Measurements from ENCODE around the gene RNF17. TPM values are rescaled to one million over a fixed set of nuclear protein-coding genes. Genes with fewer than 3 reads are reported as not detected.

RNF17 gene
- total RNA-seq, 1 experiment from 2014 or later = not detected

- ATAC-seq = no peak
- Histone ChIP-seq H3K9me3 (ENCODE audit: control insufficient read depth in 1 of 2, insufficient read depth in 1 of 2, low read depth in 1 of 2, low read length in 2 of 2) (no peaks in the 10 kb centered on the region), H3K79me2 (ENCODE audit: insufficient read depth, low read length) (no peaks in the 10 kb centered on the region), H3K9me2 (ENCODE audit: insufficient read depth) (no peaks in the 10 kb centered on the region), H3K4me3 (replicated peaks in 1 of 2; ENCODE audit: low read depth in 1 of 2, low read length in 2 of 2) (no peak overlapping the region), H3K4me1 (ENCODE audit: control insufficient read depth in 1 of 2, insufficient read depth in 2 of 2, low read length in 2 of 2) (peaks cover 0 to 7% of the 10 kb centered on the region in 2 experiments; a peak in 1 of 4 replicates), H3K4me2 (ENCODE audit: low read length) (no peak overlapping the region), H4K20me1 (ENCODE audit: insufficient read depth) (no peaks in the 10 kb centered on the region), H3K9ac (ENCODE audit: low read length) (no peak overlapping the region), H3K27ac (ENCODE audit: low read depth, low read length) (no peak overlapping the region), H3K27me3 (ENCODE audit: insufficient read depth, low read length) (no peaks in the 10 kb centered on the region), H3K36me3 (ENCODE audit: control insufficient read depth in 1 of 2, insufficient read depth in 2 of 2, low read length in 2 of 2) (no peaks in the 10 kb centered on the region), H2AFZ (ENCODE audit: low read depth, low read length, poor library complexity, severe bottlenecking) (no peak overlapping the region)
- ChIA-PET POLR2A (no interaction called here), RAD21 (ENCODE audit: low non-redundant PET in 1 of 2, low total read pairs in 2 of 2, uncharacterized antibody in 2 of 2, unreplicated experiment in 2 of 2) (no interaction called here), CTCF (no interaction called here)
- TF ChIP-seq ZNF274 (IDR thresholded peaks at IDR 0.05; ENCODE audit: low read depth, low read length) (no peak), ELF1 (IDR thresholded peaks at IDR 0.05; ENCODE audit: borderline replicate concordance, low read depth) (no peak), ZFX (IDR thresholded peaks at IDR 0.05) (no peak), POLR2AphosphoS5 (IDR thresholded peaks at IDR 0.05; ENCODE audit: low read depth, low read length) (no peak)
- TF ChIP-seq, protein P1, sequence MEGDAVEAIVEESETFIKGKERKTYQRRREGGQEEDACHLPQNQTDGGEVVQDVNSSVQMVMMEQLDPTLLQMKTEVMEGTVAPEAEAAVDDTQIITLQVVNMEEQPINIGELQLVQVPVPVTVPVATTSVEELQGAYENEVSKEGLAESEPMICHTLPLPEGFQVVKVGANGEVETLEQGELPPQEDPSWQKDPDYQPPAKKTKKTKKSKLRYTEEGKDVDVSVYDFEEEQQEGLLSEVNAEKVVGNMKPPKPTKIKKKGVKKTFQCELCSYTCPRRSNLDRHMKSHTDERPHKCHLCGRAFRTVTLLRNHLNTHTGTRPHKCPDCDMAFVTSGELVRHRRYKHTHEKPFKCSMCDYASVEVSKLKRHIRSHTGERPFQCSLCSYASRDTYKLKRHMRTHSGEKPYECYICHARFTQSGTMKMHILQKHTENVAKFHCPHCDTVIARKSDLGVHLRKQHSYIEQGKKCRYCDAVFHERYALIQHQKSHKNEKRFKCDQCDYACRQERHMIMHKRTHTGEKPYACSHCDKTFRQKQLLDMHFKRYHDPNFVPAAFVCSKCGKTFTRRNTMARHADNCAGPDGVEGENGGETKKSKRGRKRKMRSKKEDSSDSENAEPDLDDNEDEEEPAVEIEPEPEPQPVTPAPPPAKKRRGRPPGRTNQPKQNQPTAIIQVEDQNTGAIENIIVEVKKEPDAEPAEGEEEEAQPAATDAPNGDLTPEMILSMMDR (IDR thresholded peaks at IDR 0.05 in 2 of 3, conservative IDR thresholded peaks at IDR 0.05 in 1 of 3; ENCODE audit: borderline replicate concordance in 1 of 3, insufficient read depth in 1 of 3, low read depth in 2 of 3, low read length in 2 of 3) = no peak
- BruUV-seq (replicated peaks) = no TSS peak
- intact Hi-C loops (cut with micrococcal nuclease) = no loop called here
- no peak for DNase-seq (ENCODE audit: low read depth, low spot score)
Observed at GRCh38 chr13:24745516-24745860, 18.5 kb upstream of the RNF17 start.

GRCh38 chr13:24745861-24746617, 17.9 kb upstream of the RNF17 start:
- H3K9ac ChIP-seq (ENCODE audit: low read length) = no peak overlapping the region
- no peaks in the 10 kb centered on the region for H3K9me2 ChIP-seq (ENCODE audit: insufficient read depth)
- ATAC-seq (no peak), DNase-seq (ENCODE audit: low read depth, low spot score) (no peak)
- no TSS peak for BruUV-seq (replicated peaks)
- H3K4me2 ChIP-seq (ENCODE audit: low read length) = no peak overlapping the region
- H3K4me3 ChIP-seq (replicated peaks in 1 of 2; ENCODE audit: low read depth in 1 of 2, low read length in 2 of 2) = no peak overlapping the region
- H3K79me2 ChIP-seq (ENCODE audit: insufficient read depth, low read length) = no peaks in the 10 kb centered on the region
- H4K20me1 ChIP-seq (ENCODE audit: insufficient read depth) = no peaks in the 10 kb centered on the region
- H3K36me3 ChIP-seq (ENCODE audit: control insufficient read depth in 1 of 2, insufficient read depth in 2 of 2, low read length in 2 of 2) = no peaks in the 10 kb centered on the region
- H3K27me3 ChIP-seq (ENCODE audit: insufficient read depth, low read length) = no peaks in the 10 kb centered on the region
- RAD21 ChIA-PET (ENCODE audit: low non-redundant PET in 1 of 2, low total read pairs in 2 of 2, uncharacterized antibody in 2 of 2, unreplicated experiment in 2 of 2) = no interaction called here
- intact Hi-C loops (cut with micrococcal nuclease) = no loop called here
- H3K27ac ChIP-seq (ENCODE audit: low read depth, low read length) = no peak overlapping the region
- CTCF ChIA-PET = no interaction called here
- peaks cover 0 to 5% of the 10 kb centered on the region in 2 experiments; a peak in 1 of 4 replicates for H3K4me1 ChIP-seq (ENCODE audit: control insufficient read depth in 1 of 2, insufficient read depth in 2 of 2, low read length in 2 of 2)
- no peaks in the 10 kb centered on the region for H3K9me3 ChIP-seq (ENCODE audit: control insufficient read depth in 1 of 2, insufficient read depth in 1 of 2, low read depth in 1 of 2, low read length in 2 of 2)
- POLR2A ChIA-PET = no interaction called here
- TF ChIP-seq EZH2 (IDR thresholded peaks at IDR 0.05) (no peak), SRF (IDR thresholded peaks at IDR 0.05; ENCODE audit: low read depth) (no peak), CEBPB (IDR thresholded peaks at IDR 0.05; ENCODE audit: low read depth) (no peak), ZNF274 (IDR thresholded peaks at IDR 0.05; ENCODE audit: low read depth, low read length) (no peak), JUND (IDR thresholded peaks at IDR 0.05) (no peak)
- TF ChIP-seq, protein P2, sequence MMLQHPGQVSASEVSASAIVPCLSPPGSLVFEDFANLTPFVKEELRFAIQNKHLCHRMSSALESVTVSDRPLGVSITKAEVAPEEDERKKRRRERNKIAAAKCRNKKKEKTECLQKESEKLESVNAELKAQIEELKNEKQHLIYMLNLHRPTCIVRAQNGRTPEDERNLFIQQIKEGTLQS (IDR thresholded peaks at IDR 0.05) = no peak
- TF ChIP-seq, protein P3, sequence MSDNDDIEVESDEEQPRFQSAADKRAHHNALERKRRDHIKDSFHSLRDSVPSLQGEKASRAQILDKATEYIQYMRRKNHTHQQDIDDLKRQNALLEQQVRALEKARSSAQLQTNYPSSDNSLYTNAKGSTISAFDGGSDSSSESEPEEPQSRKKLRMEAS (IDR thresholded peaks at IDR 0.05) = no peak
- TF ChIP-seq, protein P1 (IDR thresholded peaks at IDR 0.05 in 2 of 3, conservative IDR thresholded peaks at IDR 0.05 in 1 of 3; ENCODE audit: borderline replicate concordance in 1 of 3, insufficient read depth in 1 of 3, low read depth in 2 of 3, low read length in 2 of 3) = no peak
- no peak overlapping the region for H2AFZ ChIP-seq (ENCODE audit: low read depth, low read length, poor library complexity, severe bottlenecking)
